ENCODE measurements around the gene VANGL2.

DNA sequence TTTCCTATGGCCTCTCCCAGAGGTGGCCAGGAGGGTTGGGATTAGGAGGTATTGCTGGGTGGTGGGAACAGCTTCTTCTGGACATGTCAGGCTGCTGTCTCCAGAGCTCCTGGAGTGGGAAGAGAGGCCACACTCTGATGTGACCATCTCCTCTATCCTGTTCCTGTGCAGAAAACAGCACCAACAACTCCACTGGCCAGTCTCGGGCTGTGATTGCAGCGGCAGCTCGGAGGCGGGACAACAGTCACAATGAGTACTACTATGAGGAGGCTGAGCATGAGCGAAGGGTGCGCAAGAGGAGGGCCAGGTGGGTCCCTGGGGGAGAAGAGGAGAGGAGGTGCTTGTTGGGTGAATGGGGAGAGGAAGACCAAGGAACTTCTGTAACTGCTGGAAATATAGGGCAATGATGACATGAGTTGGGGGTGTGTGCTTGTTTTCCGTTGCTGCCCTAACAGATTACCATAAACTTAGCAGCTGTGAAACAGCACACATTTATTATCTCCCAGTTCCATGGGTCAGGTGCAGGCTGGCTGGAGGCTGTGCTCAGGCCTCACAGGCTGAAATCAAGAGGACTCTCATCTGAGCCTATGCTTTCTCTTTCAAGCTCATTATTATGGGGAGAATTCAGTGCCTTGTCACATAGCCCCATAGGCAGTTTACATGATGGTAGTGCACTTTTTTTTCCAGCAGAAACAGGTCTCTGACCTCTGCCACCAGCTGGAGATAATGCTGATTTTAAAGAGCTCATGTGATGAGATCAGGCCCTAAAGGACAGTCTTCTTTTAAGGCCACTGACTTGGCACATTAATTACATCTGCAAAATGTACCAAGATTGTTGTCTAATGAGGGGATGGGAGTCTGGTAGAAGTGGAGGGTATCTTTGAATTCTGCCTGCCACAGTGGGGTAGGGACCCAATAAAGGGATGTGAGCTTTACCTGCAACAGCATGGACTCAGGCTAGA lies 20.8 kb downstream of the VANGL2 start:
- TF ChIP-seq, protein P1, sequence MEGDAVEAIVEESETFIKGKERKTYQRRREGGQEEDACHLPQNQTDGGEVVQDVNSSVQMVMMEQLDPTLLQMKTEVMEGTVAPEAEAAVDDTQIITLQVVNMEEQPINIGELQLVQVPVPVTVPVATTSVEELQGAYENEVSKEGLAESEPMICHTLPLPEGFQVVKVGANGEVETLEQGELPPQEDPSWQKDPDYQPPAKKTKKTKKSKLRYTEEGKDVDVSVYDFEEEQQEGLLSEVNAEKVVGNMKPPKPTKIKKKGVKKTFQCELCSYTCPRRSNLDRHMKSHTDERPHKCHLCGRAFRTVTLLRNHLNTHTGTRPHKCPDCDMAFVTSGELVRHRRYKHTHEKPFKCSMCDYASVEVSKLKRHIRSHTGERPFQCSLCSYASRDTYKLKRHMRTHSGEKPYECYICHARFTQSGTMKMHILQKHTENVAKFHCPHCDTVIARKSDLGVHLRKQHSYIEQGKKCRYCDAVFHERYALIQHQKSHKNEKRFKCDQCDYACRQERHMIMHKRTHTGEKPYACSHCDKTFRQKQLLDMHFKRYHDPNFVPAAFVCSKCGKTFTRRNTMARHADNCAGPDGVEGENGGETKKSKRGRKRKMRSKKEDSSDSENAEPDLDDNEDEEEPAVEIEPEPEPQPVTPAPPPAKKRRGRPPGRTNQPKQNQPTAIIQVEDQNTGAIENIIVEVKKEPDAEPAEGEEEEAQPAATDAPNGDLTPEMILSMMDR (IDR thresholded peaks at IDR 0.05; ENCODE audit: poor library complexity, severe bottlenecking), result no peak
- TF ChIP-seq, protein P2, sequence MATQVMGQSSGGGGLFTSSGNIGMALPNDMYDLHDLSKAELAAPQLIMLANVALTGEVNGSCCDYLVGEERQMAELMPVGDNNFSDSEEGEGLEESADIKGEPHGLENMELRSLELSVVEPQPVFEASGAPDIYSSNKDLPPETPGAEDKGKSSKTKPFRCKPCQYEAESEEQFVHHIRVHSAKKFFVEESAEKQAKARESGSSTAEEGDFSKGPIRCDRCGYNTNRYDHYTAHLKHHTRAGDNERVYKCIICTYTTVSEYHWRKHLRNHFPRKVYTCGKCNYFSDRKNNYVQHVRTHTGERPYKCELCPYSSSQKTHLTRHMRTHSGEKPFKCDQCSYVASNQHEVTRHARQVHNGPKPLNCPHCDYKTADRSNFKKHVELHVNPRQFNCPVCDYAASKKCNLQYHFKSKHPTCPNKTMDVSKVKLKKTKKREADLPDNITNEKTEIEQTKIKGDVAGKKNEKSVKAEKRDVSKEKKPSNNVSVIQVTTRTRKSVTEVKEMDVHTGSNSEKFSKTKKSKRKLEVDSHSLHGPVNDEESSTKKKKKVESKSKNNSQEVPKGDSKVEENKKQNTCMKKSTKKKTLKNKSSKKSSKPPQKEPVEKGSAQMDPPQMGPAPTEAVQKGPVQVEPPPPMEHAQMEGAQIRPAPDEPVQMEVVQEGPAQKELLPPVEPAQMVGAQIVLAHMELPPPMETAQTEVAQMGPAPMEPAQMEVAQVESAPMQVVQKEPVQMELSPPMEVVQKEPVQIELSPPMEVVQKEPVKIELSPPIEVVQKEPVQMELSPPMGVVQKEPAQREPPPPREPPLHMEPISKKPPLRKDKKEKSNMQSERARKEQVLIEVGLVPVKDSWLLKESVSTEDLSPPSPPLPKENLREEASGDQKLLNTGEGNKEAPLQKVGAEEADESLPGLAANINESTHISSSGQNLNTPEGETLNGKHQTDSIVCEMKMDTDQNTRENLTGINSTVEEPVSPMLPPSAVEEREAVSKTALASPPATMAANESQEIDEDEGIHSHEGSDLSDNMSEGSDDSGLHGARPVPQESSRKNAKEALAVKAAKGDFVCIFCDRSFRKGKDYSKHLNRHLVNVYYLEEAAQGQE (IDR thresholded peaks at IDR 0.05; ENCODE audit: borderline replicate concordance), result no peak
- TF ChIP-seq EZH2 (IDR thresholded peaks at IDR 0.05; ENCODE audit: borderline replicate concordance, insufficient read depth, low read length, poor library complexity, severe bottlenecking), result no peak

Data from neural cell (in vitro differentiated cells).